GM23338 (cell line): Measurements from ENCODE around the gene SH3GL2.

Source experiments
- CTCF ChIP-seq, 2 experiments: fragments of 200-600 bp in 1 of 2; sonication (generic) in 1 of 2; conservative IDR thresholded peaks; 2 replicates each; pipeline versions ENCODE4 v1.5.1 to v1.6.1; 2016 to 2017; ENCODE audit warnings: antibody characterized with exemption in 2 of 2, low read depth in 2 of 2, mild to moderate bottlenecking in 2 of 2, moderate library complexity in 1 of 2
- EZH2 ChIP-seq: fragments of 200-600 bp; sonication (generic); IDR thresholded peaks from one replicate; pipeline ENCODE4 v1.8.0; 2017; ENCODE audit warnings: antibody characterized with exemption, mild to moderate bottlenecking, low read depth; ENCODE audit not compliant: unreplicated experiment
- EZH2phosphoT487 ChIP-seq: fragments of 200-600 bp; sonication (generic); IDR thresholded peaks from one replicate; pipeline ENCODE4 v1.8.1; 2018; ENCODE audit warnings: antibody characterized with exemption; ENCODE audit not compliant: unreplicated experiment
- POLR2AphosphoS5 ChIP-seq: IDR thresholded peaks from 2 replicates; pipeline ENCODE4 v1.6.1; 2016; ENCODE audit warnings: antibody characterized with exemption, low read depth
- REST ChIP-seq: IDR thresholded peaks from one replicate; pipeline ENCODE4 v1.6.1; 2018; ENCODE audit warnings: antibody characterized with exemption; ENCODE audit not compliant: unreplicated experiment

- TF ChIP-seq POLR2AphosphoS5: no peak
- TF ChIP-seq CTCF (conservative IDR thresholded peaks at IDR 0.05; ENCODE audit: low read depth in 2 of 2): no peak
- TF ChIP-seq REST: no peak
- TF ChIP-seq EZH2: no peak
- no peak for TF ChIP-seq EZH2phosphoT487
Measured at GRCh38 chr9:17614903-17615302, 36.0 kb downstream of the SH3GL2 start.
